ENCODE measurements around the gene LY6G6F. TPM values are rescaled to one million over a fixed set of nuclear protein-coding genes. Genes with fewer than 3 reads are reported as not detected.

LY6G6F gene
- total RNA-seq, 6 experiments from 2014 or later: not detected

DNA sequence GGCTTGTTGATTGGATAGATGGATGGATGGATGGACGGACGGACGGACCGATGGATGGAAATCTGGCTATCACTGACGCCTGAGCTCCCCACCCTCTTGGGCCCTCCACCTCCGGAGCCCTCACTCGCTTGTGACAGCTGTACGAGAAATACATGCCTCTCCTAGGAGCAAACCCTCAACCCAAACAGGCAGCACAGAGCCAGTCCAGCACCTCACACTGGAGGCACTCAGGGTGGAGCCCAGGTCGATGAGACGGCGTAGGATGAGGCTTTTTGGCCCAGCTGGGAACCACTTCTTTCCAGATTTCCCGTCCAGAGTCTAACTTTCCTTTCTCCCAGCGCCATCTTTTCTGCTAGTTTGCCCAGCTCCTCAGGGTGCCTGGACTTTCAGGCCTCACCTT lies 23.1 kb upstream of the LY6G6F start:
- Mint-ChIP-seq H3K9me3 (no peaks in the 10 kb centered on the region), H3K27me3 (ENCODE audit: insufficient read depth) (peaks cover 1% of the 10 kb centered on the region; the same call in 1 of the 2 replicates), H3K4me3 (no peak overlapping the region), H3K36me3 (ENCODE audit: low read depth) (0 out of 2 replicates have a peak, but pooled peaks cover 9% of the 10 kb centered on the region), H3K4me1 (ENCODE audit: low read depth) (peaks cover 17% of the 10 kb centered on the region), H3K27ac (no peak overlapping the region)
- TF ChIP-seq, protein P1, sequence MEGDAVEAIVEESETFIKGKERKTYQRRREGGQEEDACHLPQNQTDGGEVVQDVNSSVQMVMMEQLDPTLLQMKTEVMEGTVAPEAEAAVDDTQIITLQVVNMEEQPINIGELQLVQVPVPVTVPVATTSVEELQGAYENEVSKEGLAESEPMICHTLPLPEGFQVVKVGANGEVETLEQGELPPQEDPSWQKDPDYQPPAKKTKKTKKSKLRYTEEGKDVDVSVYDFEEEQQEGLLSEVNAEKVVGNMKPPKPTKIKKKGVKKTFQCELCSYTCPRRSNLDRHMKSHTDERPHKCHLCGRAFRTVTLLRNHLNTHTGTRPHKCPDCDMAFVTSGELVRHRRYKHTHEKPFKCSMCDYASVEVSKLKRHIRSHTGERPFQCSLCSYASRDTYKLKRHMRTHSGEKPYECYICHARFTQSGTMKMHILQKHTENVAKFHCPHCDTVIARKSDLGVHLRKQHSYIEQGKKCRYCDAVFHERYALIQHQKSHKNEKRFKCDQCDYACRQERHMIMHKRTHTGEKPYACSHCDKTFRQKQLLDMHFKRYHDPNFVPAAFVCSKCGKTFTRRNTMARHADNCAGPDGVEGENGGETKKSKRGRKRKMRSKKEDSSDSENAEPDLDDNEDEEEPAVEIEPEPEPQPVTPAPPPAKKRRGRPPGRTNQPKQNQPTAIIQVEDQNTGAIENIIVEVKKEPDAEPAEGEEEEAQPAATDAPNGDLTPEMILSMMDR (IDR thresholded peaks at IDR 0.05): no peak
- DNase-seq: no peak

DNA sequence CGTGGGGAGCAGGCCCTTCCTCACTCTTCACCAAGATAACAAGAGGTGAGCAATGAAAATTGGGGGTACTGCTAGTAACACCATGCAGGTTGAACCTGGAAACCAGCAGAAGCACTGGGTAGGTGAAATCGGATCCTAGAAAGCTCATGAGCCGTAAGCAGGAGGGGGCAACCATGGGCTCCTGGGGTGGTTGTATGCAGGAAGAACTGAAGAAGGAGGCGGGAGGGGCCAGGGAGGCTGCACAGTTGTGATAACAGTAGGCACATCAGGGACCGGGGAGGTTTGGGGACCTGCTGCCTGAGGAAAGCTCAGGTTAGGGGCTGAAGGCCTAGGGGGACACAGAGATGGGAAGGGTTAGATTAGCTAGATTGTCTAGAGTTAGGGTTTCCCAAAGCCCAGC lies 20.2 kb upstream of the LY6G6F start:
- H3K27ac Mint-ChIP-seq: no peak overlapping the region

DNA sequence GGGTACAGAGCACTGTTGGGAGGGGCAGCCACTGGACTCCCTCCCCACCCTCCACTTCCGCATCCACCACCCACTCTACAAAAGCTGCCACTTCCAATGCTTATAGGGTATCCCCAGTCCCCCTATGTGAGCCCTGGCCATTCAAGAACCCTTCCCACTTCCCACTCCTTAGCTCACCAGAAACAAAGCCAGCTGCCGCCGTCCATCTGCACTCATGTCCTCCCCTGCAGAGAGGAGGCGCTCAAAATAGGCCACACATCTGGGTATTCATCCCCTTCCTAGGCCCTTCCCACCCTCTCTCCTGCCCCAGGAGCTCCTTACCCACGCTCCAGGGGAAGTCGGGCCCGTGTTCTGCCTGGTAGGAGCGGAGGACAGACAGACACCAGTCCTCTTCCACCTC lies 19.3 kb upstream of the LY6G6F start:
- no peaks in the 10 kb centered on the region for H3K9me3 Mint-ChIP-seq
- no peak overlapping the region for H3K4me3 Mint-ChIP-seq
- H3K36me3 Mint-ChIP-seq (ENCODE audit: low read depth): peaks cover 9% of the 10 kb centered on the region; the same call in 1 of the 2 replicates
- H3K27me3 Mint-ChIP-seq (ENCODE audit: insufficient read depth): no peaks in the 10 kb centered on the region; the same call in 1 of the 2 replicates
- H3K27ac Mint-ChIP-seq: no peak overlapping the region
- no peak for DNase-seq
- TF ChIP-seq, protein P1 (IDR thresholded peaks at IDR 0.05): no peak
- no peaks in the 10 kb centered on the region for H3K4me1 Mint-ChIP-seq (ENCODE audit: low read depth)

More for the DNA sequence above, 20.2 kb upstream of the LY6G6F start:
- Mint-ChIP-seq H3K4me1 (ENCODE audit: low read depth) (peaks cover 3% of the 10 kb centered on the region), H3K4me3 (no peak overlapping the region), H3K36me3 (ENCODE audit: low read depth) (peaks cover 9% of the 10 kb centered on the region; the same call in 1 of the 2 replicates), H3K27me3 (ENCODE audit: insufficient read depth) (no peaks in the 10 kb centered on the region; the same call in 1 of the 2 replicates), H3K9me3 (no peaks in the 10 kb centered on the region)
- no peak for DNase-seq
- TF ChIP-seq, protein P1 (IDR thresholded peaks at IDR 0.05): no peak

DNA sequence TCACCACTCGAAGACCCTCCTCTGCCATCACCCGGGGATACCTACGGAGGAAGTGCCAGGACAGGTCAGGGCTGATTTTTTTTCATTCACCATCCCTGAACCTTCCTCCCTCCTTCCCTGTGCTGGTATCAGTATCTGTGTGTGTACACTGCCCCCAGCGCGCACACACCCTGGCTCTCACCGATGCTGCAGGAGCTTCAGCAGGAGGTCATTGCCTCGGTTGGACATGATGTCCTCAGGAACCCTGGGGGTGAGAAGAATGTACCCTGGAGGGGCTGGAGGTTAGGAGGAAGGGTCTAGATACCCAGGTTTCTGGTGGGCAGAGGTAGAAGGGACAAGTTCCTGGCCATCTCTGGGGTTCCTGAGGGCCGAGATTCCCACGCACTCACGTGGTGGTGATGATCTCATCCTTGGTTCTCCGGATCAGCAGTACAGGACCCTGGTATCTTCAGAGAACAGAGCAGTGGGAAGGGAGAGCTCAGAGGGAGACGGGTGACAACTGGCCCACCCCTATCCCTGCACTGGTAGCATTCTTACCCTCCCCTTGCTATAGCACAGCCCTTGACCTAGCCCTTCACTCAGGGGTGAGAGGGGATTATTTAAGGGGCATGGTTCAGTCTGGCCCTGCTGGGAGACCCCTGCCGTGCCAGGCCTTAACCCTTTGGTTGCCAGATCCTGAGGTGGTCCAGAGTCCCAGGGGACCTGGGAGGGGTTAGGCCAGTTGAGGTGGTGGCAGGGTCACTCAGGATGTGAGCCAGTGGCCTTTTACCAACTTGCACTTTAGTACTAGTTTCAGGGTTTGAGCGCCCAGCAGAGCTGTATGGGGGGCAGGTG lies 18.6 kb upstream of the LY6G6F start:
- Mint-ChIP-seq H3K36me3 (ENCODE audit: low read depth) (peaks cover 9% of the 10 kb centered on the region; the same call in 1 of the 2 replicates), H3K9me3 (no peaks in the 10 kb centered on the region), H3K4me1 (ENCODE audit: low read depth) (no peaks in the 10 kb centered on the region)

DNA sequence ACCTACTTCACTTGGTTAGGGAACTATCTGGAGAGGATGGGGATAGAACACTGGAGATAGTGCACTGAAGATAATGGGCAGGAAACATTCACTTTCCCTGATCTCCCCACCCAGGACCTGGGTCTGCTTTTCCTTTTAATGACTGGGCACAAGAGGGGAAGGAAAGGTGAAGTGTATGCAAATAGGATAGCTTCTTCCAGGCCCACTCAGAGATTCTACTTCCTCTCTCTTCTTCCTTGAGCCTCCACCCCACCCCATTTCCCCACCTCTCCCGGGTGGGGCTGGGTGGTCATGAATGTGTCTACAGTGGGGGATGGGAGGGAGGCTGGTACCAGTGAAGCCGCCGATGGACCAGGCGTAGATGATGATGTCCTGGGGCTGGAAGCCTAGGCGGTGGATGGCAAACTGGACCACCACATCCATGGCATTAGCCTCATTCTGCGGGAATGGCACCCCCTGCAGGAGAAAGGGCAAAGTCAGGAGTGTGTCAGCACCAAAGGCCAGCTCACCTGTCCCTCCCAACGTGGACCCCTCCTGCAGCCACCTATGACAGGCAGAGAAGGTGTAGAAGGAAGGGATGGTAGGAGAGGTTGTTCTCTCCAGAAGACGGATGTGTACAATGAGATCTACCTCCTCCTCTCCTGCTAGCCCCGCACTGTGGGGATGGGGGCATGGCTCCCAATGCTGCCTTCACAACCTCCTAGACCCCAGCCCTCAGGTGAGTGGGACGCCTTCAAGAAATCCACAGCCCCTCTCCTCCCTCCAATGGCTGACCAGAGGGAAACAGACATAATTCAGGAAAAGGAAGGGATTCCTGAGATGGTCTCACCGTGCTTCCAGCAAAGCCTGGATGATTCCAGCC lies 17.2 kb upstream of the LY6G6F start:
- Mint-ChIP-seq H3K4me1 (ENCODE audit: low read depth) (no peaks in the 10 kb centered on the region), H3K27ac (no peak overlapping the region), H3K9me3 (no peaks in the 10 kb centered on the region), H3K36me3 (ENCODE audit: low read depth) (peaks cover 9% of the 10 kb centered on the region; the same call in 1 of the 2 replicates), H3K27me3 (ENCODE audit: insufficient read depth) (no peaks in the 10 kb centered on the region), H3K4me3 (no peak overlapping the region)
- no peak for DNase-seq
- TF ChIP-seq, protein P1 (IDR thresholded peaks at IDR 0.05): peak; percentile 75

More for the DNA sequence above, 18.6 kb upstream of the LY6G6F start:
- DNase-seq: no peak
- no peaks in the 10 kb centered on the region; the same call in 1 of the 2 replicates for H3K27me3 Mint-ChIP-seq (ENCODE audit: insufficient read depth)
- TF ChIP-seq, protein P1 (IDR thresholded peaks at IDR 0.05): no peak
- no peak overlapping the region for H3K27ac Mint-ChIP-seq
- H3K4me3 Mint-ChIP-seq: no peak overlapping the region

Data from HFFc6 (cell line).